Spleen (tissue), 11 donors: Measurements from ENCODE around the gene ARL2BP. TPM values are rescaled to one million over a fixed set of nuclear protein-coding genes. Genes with fewer than 3 reads are reported as not detected.
"Not testable (repeated sequence)": the region's sequence is repeated elsewhere in the genome, so short reads cannot be mapped to it uniquely, and the experiment has no call there.

ENCODE experiments used
- DNase-seq: peaks from one replicate; pipeline ENCODE4 v3.0.0-alpha.2; 2020
- H3K27ac ChIP-seq, 8 donors: fragments of 200-600 bp; sonication (generic) in 7 of 8; 1 replicate in 4 of 8; 2 replicates in 4 of 8; pipeline versions ENCODE4 v1.5.0 to v1.8.0; 2016 to 2021; ENCODE audit warnings: inconsistent platforms in 4 of 8, mild to moderate bottlenecking in 4 of 8, moderate library complexity in 1 of 8
- H3K27me3 ChIP-seq, 7 donors: fragments of 200-600 bp; sonication (generic) in 6 of 7; replicated peaks in 1 of 7; 1 replicate in 4 of 7; 2 replicates in 3 of 7; pipeline versions ENCODE4 v1.5.0 to v1.8.0; 2016 to 2021; ENCODE audit warnings: inconsistent platforms in 3 of 7, mild to moderate bottlenecking in 1 of 7
- H3K36me3 ChIP-seq, 6 donors: fragments of 200-600 bp; sonication (generic) in 5 of 6; 1 replicate in 4 of 6; 2 replicates in 2 of 6; pipeline versions ENCODE4 v1.5.0 to v1.8.0; 2016 to 2021; ENCODE audit warnings: inconsistent platforms in 2 of 6
- H3K4me1 ChIP-seq, 6 donors: fragments of 200-600 bp; sonication (generic) in 5 of 6; 1 replicate in 3 of 6; 2 replicates in 3 of 6; pipeline versions ENCODE4 v1.5.0 to v1.8.0; 2016 to 2021; ENCODE audit warnings: inconsistent platforms in 3 of 6
- H3K4me3 ChIP-seq, 8 donors: fragments of 200-600 bp; sonication (generic) in 7 of 8; 1 replicate in 4 of 8; 2 replicates in 4 of 8; pipeline versions ENCODE4 v1.5.0 to v1.8.0; 2016 to 2021; ENCODE audit warnings: inconsistent platforms in 4 of 8, mild to moderate bottlenecking in 4 of 8, moderate library complexity in 2 of 8
- H3K9me3 ChIP-seq, 8 donors: fragments of 200-600 bp; sonication (generic) in 7 of 8; 1 replicate in 4 of 8; 2 replicates in 4 of 8; pipeline versions ENCODE4 v1.5.0 to v1.8.0; 2016 to 2021; ENCODE audit warnings: inconsistent platforms in 4 of 8
- POLR2A ChIP-seq, 3 donors: fragments of 450-650 bp; IDR thresholded peaks; one replicate each; pipeline ENCODE4 v1.5.1; 2017; ENCODE audit warnings: antibody characterized with exemption in 3 of 3, mild to moderate bottlenecking in 1 of 3
- POLR2AphosphoS5 ChIP-seq, 3 donors: sonication (generic); formaldehyde crosslinking; IDR thresholded peaks; one replicate each; pipeline ENCODE4 v1.5.1; 2017; ENCODE audit warnings: antibody characterized with exemption in 3 of 3
- WGBS, 5 donors: extraction: QIAGEN DNeasy Blood & Tissue Kit in 3 of 5; methylation state at CpG; one replicate each; pipeline versions ENCODE4 v1.1.5 to v1.1.7; 2013 to 2018; 5-methylcytosine and 5-hydroxymethylcytosine counted together
- intact Hi-C: fragments of 100-400 bp; cut with DNase I; formaldehyde crosslinking; loops from one replicate; pipeline ENCODE4 v1.15.0; 2023; ENCODE audit warnings: low total_unique reads
- polyA plus RNA-seq, 3 donors: library from polyadenylated mRNA; stranded (reverse); fragments of 200-250 nt; gene quantifications; one replicate each; pipeline ENCODE4 v1.2.1, GENCODE V29; 2013
- total RNA-seq, 7 donors: library from RNA; depleted of rRNA in 3 of 7; stranded (reverse); fragments of >200 nt in 3 of 7; fragmentation: NEBNext Ultra II Directional in 4 of 7; extraction: Animal tissue kit (Norgen Biotek cat#: 25700) in 4 of 7; gene quantifications; one replicate each; pipeline versions ENCODE4 v1.1.0 to v1.2.1, GENCODE V29; 2016 to 2021
- TF ChIP-seq, protein P1 (sequence below), 11 experiments: fragments of 200-600 bp in 7 of 11; fragments of 450-650 bp in 4 of 11; sonication (generic) in 4 of 11; IDR thresholded peaks in 8 of 11; conservative IDR thresholded peaks in 3 of 11; 1 replicate in 7 of 11; 2 replicates in 4 of 11; pipeline versions ENCODE4 v1.4.0 to v1.8.0; 2016 to 2021; ENCODE audit warnings: antibody characterized with exemption in 11 of 11, inconsistent platforms in 4 of 11, mild to moderate bottlenecking in 1 of 11
- donor health status: healthy with polysubstance abuse.
- donor health status: DM: no; HTN: no; CAD: no; lungs with moderate emphysema.
- donor health status: DM: no; HTN: no; CAD: no.
- donor health status: Bipolar disorder and iron deficiency.
- donor health status: healthy.
- donor health status: DM: no; HTN: no; CAD: no.
- donor health status: DM: yes; HTN: yes; CAD: no.

Gene ARL2BP
- total and polyA plus RNA-seq, 10 donors, result 30.1 to 84.6 (median 61.1) TPM

DNA sequence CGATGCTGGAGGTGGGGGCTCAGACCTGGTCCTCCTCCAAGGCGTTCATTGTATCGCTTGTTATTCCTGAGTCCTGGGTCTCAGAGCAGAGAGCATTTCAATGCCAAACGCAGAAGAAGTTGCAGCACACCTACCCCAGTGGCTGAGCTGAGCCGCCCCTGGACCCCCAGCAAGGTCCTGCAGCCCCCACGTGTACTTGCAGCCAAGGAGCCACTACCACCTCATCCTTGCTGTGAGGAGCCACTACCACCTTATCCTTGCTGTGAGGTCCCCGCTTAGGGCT lies 25.9 kb downstream of the ARL2BP start:
- TF ChIP-seq POLR2AphosphoS5 (IDR thresholded peaks at IDR 0.05) (no peak), POLR2A (IDR thresholded peaks at IDR 0.05) (no peak)
- TF ChIP-seq, protein P1, sequence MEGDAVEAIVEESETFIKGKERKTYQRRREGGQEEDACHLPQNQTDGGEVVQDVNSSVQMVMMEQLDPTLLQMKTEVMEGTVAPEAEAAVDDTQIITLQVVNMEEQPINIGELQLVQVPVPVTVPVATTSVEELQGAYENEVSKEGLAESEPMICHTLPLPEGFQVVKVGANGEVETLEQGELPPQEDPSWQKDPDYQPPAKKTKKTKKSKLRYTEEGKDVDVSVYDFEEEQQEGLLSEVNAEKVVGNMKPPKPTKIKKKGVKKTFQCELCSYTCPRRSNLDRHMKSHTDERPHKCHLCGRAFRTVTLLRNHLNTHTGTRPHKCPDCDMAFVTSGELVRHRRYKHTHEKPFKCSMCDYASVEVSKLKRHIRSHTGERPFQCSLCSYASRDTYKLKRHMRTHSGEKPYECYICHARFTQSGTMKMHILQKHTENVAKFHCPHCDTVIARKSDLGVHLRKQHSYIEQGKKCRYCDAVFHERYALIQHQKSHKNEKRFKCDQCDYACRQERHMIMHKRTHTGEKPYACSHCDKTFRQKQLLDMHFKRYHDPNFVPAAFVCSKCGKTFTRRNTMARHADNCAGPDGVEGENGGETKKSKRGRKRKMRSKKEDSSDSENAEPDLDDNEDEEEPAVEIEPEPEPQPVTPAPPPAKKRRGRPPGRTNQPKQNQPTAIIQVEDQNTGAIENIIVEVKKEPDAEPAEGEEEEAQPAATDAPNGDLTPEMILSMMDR (IDR thresholded peaks at IDR 0.05 in 8 of 11, conservative IDR thresholded peaks at IDR 0.05 in 3 of 11), result no peak
- intact Hi-C loops, result no loop called here
- no peak for DNase-seq
- Histone ChIP-seq H3K27ac (no peak overlapping the region), H3K4me3 (no peak overlapping the region), H3K36me3 (no peaks in the 10 kb centered on the region), H3K4me1 (peaks cover 0 to 59% (median 16%) of the 10 kb centered on the region in 6 donors), H3K9me3 (no peaks in the 10 kb centered on the region), H3K27me3 (no peaks in the 10 kb centered on the region)
- WGBS, 5 donors, result 89 to 96% (median 96%) methylated on average over 4 to 7 of the region's 7 CpGs

DNA sequence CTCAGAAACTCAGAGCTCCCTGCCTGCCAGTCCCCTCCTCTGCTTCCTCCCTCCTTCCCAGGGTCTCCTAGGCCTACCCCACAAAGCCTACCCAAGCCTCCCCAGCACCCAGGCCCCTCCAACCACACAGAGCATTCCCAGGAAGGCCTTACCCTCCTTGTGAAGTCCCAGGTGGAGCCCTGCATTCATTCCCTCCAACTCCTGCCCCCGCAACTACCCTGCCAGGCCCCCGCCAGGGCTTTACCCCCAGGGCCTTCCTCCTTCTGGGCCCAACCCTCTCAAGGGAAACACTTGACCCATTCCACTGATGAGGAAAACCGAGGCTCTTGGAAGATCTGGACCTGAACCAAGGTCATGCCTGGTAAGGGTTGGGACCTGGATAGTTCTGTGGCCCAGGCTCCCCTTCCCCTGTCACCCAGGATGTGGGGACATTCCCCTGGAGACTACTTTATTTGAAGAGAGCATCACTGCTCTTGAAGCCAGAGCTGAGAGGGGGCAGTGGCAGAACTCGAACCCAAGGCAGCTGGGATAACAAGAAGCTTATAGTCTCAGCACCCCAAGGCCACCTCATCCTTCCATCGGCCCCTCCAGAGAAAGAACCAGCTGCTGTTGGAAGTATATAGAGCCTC lies 26.9 kb downstream of the ARL2BP start:
- Histone ChIP-seq H3K27ac (no peak overlapping the region), H3K4me1 (peaks cover 0 to 59% (median 16%) of the 10 kb centered on the region in 6 donors), H3K36me3 (no peaks in the 10 kb centered on the region), H3K9me3 (no peaks in the 10 kb centered on the region), H3K4me3 (no peak overlapping the region), H3K27me3 (no peaks in the 10 kb centered on the region)
- no peak for DNase-seq
- intact Hi-C loops, result no loop called here
- WGBS, 5 donors, result 72 to 89% (median 87%) methylated on average over 4 to 5 of the region's 5 CpGs
- no peak for TF ChIP-seq POLR2AphosphoS5 (IDR thresholded peaks at IDR 0.05)
- TF ChIP-seq, protein P1 (IDR thresholded peaks at IDR 0.05 in 8 of 11, conservative IDR thresholded peaks at IDR 0.05 in 3 of 11), result no peak
- TF ChIP-seq POLR2A (IDR thresholded peaks at IDR 0.05), result no peak

DNA sequence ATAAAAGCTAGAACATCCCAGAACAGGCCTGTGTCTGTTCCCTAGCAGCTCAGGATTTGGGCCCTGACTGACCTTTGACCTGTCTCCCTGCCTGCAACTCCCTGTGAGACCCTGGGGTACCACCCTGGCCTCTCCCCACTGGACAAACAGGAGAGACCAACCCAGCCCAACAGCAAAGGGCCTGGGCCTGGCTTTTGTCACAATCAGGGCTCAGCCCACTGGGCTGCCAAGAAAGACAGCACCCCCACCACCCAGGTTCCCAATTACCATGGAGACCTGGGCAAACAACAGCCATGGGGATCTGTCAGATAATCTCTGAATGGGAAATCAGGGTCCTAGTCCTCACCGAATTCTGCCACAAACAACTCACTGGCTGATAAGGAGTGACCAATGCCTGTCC lies 28.3 kb downstream of the ARL2BP start:
- peaks cover 4 to 66% (median 27%) of the 10 kb centered on the region in 6 donors for H3K4me1 ChIP-seq
- WGBS, 5 donors, result 76 to 100% (median 100%) methylated on average over 1 of the region's 1 CpG
- DNase-seq, result no peak

DNA sequence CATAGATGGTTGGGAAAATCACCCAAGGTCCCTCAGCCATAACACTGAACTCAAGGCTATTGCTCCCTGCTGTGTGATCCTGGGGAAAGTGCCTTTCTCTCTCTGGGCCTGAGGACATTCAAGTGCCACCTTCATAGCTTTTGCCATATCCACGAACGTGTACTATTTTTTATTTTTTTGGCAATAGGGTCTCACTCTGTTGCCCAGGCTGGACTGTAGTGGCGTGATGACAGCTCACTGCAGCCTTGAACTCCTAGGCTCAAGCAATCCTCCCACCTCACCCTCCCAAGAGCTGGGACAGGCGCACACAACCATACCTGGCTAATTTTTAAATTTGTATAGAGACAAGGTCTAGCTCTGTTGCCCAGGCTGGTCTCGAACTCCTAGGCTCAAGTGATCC lies 28.8 kb downstream of the ARL2BP start:
- no peak overlapping the region for H3K27ac ChIP-seq

More for the DNA sequence above, 28.3 kb downstream of the ARL2BP start:
- Histone ChIP-seq H3K4me3 (no peak overlapping the region), H3K27ac (no peak overlapping the region), H3K9me3 (no peaks in the 10 kb centered on the region), H3K27me3 (no peaks in the 10 kb centered on the region), H3K36me3 (no peaks in the 10 kb centered on the region)
- intact Hi-C loops, result no loop called here
- TF ChIP-seq, protein P1 (IDR thresholded peaks at IDR 0.05 in 8 of 11, conservative IDR thresholded peaks at IDR 0.05 in 3 of 11), result no peak
- TF ChIP-seq POLR2A (IDR thresholded peaks at IDR 0.05) (no peak), POLR2AphosphoS5 (IDR thresholded peaks at IDR 0.05) (no peak)

DNA sequence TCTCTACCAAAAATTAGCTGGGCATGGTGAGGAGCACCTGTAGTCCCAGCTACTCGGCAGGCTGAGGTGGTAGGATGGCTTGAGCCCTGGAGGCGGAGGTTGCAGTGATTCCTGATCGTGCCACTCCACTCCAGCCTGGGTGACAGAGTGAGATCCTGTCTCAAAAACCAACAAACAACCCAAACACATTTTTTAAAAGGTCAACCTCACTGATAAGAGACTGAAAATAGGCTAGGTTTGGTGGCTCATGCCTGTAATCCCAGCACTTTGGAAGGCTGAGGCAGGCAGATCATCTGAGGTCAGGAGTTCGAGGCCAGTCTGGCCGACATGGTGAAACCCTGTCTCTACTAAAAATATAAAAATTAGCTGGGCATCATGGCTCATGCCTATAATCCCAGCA lies 30.9 kb downstream of the ARL2BP start:
- peak overlapping the region in 6 of 8 donors; percentile 29 to 68 (median 61) for H3K27ac ChIP-seq
- not testable (repeated sequence) for H3K27me3 ChIP-seq

More for the DNA sequence above, 28.8 kb downstream of the ARL2BP start:
- Histone ChIP-seq H3K4me1 (peaks cover 4 to 66% (median 31%) of the 10 kb centered on the region in 6 donors), H3K36me3 (no peaks in the 10 kb centered on the region), H3K4me3 (no peak overlapping the region), H3K9me3 (no peaks in the 10 kb centered on the region), H3K27me3 (peaks cover 0 to 4% (median 0%) of the 10 kb centered on the region in 7 donors)
- 85 to 94% (median 94%) methylated on average over 5 of the region's 5 CpGs for WGBS, 5 donors
- no peak for DNase-seq
- no peak for TF ChIP-seq POLR2A (IDR thresholded peaks at IDR 0.05)
- TF ChIP-seq, protein P1 (IDR thresholded peaks at IDR 0.05 in 8 of 11, conservative IDR thresholded peaks at IDR 0.05 in 3 of 11), result no peak
- TF ChIP-seq POLR2AphosphoS5 (IDR thresholded peaks at IDR 0.05), result no peak
- intact Hi-C loops, result no loop called here

More for the DNA sequence above, 30.9 kb downstream of the ARL2BP start:
- DNase-seq, H3K36me3 ChIP-seq, intact Hi-C loops, H3K9me3 ChIP-seq, H3K4me3 ChIP-seq: not testable (repeated sequence)
- 73 to 80% (median 75%) methylated on average over 5 of the region's 5 CpGs for WGBS, 5 donors
- H3K4me1 ChIP-seq, result peaks cover 4 to 67% (median 25%) of the 10 kb centered on the region in 6 donors
